ENCODE measurements around the gene SIGLEC1. TPM values are rescaled to one million over a fixed set of nuclear protein-coding genes. Genes with fewer than 3 reads are reported as not detected.
A peak's percentile ranks its signal among the peaks of the same experiment; 100 is the strongest.

The SIGLEC1 gene
- total RNA-seq, 2 donors from 2014 or later, result 0.10 to 0.13 TPM

DNA sequence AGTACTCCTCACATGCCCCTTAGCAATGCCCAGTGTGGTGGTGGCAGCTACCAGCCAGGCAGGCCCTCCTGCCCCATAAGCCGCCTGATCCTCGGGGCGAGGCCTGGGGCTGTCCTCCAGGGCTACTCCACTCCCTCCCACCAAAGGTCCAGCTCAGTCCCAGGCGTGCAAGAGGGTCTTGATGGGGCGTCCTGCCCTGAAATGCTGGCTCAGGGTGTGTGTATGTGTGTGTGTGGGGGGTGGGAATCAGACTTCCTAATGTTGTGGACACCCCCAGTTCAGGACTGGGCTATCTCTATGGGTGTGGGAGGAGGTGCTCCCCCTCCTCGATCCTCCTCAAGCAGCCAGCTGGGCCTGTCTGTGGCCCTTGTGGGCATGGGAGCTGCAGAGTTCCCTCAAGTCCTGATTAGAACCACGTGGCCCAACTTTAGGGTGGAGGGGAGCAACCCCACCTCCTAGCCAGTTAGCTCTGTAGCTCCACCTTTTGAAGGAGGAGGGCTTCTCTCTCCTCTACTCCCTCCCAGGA, 27.6 kb upstream of the SIGLEC1 start:
- no peak for DNase-seq
- Mint-ChIP-seq H3K36me3 (ENCODE audit: low read depth) (no peaks in the 10 kb centered on the region), H3K27me3 (peaks cover 7% of the 10 kb centered on the region), H3K4me3 (no peak overlapping the region), H3K4me1 (peaks cover 9% of the 10 kb centered on the region), H3K27ac (no peak overlapping the region)
- ATAC-seq, result no peak
- H3K9me3 ChIP-seq (ENCODE audit: control insufficient read depth, low read length, poor library complexity, severe bottlenecking), result no peaks in the 10 kb centered on the region

DNA sequence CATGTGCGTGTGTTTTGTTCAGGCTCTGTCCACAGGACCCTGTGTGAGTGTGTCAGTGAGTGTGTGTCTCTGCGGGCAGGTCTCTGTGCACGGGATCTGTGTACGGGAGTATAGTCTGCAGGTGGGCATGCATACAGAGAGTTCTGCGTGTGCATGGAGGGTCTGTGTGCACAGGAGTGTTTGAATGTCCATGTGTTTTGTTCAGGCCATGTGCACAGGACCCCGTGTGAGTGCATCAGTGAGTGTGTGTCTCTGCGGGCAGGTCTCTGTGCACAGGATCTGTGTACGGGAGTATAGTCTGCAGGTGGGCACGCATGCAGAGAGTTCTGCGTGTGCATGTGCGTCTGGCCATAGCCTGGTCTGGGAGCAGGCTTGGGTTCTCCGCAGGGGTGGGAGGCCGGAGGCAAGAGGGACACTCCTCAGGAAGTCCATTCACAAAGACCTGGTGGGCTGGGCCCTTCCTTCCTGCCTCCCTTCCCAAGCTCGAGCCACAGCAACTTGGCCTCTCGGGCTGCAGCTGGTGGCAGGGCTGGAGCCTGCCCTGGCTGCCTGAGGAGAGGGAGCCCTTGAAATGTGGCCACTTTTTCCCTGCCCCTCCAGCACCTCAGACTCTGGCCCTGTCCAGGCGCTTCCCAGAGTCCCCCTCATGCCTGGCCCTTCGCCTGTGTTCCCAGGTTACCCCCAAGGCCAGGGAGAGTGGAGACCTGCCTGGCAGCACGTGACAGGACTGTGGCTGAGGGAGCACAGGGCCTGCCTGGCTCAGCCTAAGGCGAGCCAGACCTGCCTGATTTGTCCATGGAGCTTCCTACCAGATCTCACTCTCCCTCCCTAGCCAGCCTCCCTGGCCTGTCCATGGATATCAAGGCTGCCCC, 26.9 kb upstream of the SIGLEC1 start:
- Mint-ChIP-seq H3K4me3 (no peak overlapping the region), H3K27me3 (no peaks in the 10 kb centered on the region), H3K27ac (no peak overlapping the region), H3K4me1 (peaks cover 2% of the 10 kb centered on the region), H3K36me3 (ENCODE audit: low read depth) (no peaks in the 10 kb centered on the region)
- DNase-seq, result no peak
- no peak for ATAC-seq
- H3K9me3 ChIP-seq (ENCODE audit: control insufficient read depth, low read length, poor library complexity, severe bottlenecking), result no peaks in the 10 kb centered on the region

DNA sequence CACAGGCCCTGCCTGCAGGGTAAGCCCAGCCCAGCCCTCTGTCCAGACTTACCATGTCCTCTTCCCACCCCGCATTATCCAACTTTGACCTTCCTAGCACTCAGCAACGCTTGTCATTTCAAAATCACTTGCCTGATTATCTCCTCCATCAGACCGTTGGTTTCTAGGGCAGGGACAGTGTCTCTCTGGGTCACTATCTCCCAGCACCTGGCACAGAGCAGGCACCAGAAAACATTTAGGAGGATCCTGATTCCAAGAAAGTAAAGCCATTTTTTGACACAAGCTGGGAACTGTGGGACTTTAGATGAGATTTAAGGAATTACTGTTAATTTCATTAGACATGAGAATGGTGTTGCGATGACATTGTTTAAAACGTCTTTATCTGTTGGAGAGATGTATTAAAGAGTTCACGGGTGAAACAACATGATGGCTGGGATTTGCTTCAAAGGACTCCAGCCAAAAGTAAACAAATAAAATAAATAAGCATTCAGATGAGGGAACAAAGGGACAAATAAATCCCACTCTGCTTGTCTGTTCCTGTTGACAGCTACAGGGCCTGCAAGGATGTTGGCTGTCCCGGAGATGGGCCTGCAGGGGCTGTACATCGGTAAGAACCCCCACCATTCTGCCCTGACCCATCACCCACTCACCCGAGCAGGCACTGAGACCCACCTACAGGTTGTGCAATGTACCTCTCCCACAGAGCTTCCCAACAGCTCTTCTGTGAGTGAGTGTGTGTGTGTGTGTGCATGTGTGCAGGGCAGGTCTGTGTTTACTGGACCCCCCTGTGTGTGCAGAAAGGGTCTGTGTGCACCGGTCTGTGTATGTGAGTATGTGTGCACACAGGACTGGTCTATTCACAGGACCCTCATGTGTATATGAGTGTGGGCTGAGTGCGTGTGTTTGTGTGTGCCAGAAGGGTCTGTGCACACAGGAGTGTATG, 26.0 kb upstream of the SIGLEC1 start:
- H3K9me3 ChIP-seq (ENCODE audit: control insufficient read depth, low read length, poor library complexity, severe bottlenecking), result no peaks in the 10 kb centered on the region
- H3K27me3 Mint-ChIP-seq, result peaks cover 5% of the 10 kb centered on the region
- ATAC-seq, result no peak
- H3K4me3 Mint-ChIP-seq, result no peak overlapping the region
- no peaks in the 10 kb centered on the region for H3K36me3 Mint-ChIP-seq (ENCODE audit: low read depth)
- H3K27ac Mint-ChIP-seq, result no peak overlapping the region
- DNase-seq, result no peak
- peaks cover 2% of the 10 kb centered on the region for H3K4me1 Mint-ChIP-seq

DNA sequence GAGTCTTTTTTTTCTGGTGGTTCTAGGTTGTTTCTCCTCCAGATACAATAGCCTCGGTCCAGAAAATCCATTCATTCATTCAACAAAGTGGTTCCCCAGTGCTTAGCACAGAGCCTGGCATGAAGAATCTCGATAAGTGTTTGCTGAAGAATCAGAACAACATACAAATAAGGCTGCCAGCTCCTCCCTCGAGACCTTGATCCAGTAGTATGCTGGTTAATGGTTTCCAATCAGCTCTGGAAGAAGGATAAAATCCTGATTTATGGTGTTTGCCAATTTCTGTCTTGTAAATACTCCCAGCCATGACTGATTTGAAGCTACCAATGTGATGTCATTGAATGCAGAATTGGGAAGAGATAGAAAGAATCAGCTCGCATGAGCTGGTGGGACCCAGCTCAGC, 23.4 kb upstream of the SIGLEC1 start:
- no peaks in the 10 kb centered on the region for H3K9me3 ChIP-seq (ENCODE audit: control insufficient read depth, low read length, poor library complexity, severe bottlenecking)
- Mint-ChIP-seq H3K27ac (no peak overlapping the region), H3K27me3 (peaks cover 24% of the 10 kb centered on the region), H3K4me1 (peaks cover 6% of the 10 kb centered on the region), H3K4me3 (no peak overlapping the region), H3K36me3 (ENCODE audit: low read depth) (peaks cover 5% of the 10 kb centered on the region)
- ATAC-seq (no peak), DNase-seq (no peak)

DNA sequence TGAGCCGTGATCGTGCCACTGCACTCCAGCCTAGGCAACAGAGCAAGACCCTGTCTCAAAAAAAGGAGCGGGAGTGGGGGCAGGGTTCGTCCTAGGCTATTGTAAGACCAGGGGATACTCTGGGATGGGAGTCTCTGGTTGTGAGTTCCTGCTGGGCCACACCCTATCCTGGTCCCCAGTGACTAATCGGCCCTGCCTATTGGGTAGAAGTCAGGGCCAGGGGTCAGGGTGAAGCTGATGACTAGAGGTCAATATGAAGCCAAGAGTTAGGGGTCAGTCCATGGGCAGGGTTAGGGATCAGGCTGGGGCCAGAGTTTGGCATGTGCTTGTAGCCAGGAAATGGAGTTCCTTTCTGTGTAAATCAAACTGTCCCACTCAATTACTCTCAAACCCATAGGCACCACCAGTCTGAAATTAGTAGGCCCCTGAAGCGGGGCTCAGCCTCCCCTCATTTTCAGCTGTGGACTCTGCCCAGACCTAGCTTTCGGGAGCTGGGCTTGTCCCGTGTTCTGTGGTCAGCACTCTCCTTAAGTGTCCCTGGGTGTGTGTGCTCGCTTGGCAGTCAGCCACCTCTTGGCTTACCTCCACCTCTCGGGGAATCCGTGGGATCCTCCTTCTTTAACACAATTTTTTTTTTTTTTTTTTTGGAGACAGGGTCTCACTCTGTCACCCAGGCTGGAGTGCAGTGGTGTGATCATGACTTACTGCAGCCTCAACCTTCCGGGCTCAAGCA, 21.9 kb upstream of the SIGLEC1 start:
- ATAC-seq (no peak), DNase-seq (no peak)
- peaks cover 6% of the 10 kb centered on the region for H3K4me1 Mint-ChIP-seq
- peaks cover 38% of the 10 kb centered on the region for H3K27me3 Mint-ChIP-seq
- H3K9me3 ChIP-seq (ENCODE audit: control insufficient read depth, low read length, poor library complexity, severe bottlenecking), result no peaks in the 10 kb centered on the region
- H3K4me3 Mint-ChIP-seq, result no peak overlapping the region
- peaks cover 8% of the 10 kb centered on the region for H3K36me3 Mint-ChIP-seq (ENCODE audit: low read depth)
- no peak overlapping the region for H3K27ac Mint-ChIP-seq

DNA sequence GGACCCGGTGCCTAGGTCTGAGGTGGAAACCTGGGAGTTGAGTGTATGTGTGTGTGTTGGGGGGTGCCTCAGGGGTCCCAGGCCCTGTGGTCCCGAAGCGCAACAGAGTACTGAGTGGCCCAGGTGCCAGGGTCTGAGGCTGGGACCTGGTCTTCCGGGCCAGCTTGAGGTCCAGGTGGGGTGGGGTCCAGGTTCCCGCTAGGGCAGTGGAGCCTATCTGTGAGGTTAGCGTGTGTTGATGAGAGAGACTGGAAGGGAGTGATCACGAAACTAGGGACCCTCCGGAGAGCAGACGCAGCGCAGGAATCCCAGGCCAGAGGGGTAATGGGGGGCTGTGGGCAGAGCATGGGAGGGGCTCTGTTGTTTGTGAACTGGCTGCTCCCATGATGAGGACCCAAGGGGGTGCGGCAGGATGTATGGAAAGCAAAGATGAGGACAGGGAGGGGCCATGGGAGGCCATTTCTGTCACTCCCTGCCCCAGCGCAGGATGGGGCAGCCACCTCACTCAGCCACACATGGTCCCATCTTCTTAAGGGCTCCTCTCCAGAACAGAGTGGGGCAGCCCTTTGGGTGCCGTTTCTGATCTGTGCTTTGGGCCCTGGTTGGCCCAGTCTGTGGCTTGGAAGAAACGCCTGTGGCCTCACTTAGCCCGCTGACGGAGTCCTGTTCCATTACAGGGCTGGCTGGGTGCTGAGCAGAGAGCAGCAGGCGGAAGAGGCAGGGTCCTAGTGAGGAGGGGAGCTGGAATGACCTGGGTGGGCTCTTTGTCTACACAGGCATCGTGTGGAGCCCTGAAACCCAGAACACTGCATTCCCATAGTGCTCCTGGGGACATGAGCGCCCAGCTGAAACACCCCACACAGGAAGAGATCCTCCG, 21.0 kb upstream of the SIGLEC1 start:
- Mint-ChIP-seq H3K27me3 (peaks cover 42% of the 10 kb centered on the region), H3K27ac (no peak overlapping the region), H3K4me3 (no peak overlapping the region), H3K36me3 (ENCODE audit: low read depth) (peaks cover 8% of the 10 kb centered on the region), H3K4me1 (peaks cover 5% of the 10 kb centered on the region)
- ATAC-seq, result no peak
- no peak for DNase-seq
- no peaks in the 10 kb centered on the region for H3K9me3 ChIP-seq (ENCODE audit: control insufficient read depth, low read length, poor library complexity, severe bottlenecking)

DNA sequence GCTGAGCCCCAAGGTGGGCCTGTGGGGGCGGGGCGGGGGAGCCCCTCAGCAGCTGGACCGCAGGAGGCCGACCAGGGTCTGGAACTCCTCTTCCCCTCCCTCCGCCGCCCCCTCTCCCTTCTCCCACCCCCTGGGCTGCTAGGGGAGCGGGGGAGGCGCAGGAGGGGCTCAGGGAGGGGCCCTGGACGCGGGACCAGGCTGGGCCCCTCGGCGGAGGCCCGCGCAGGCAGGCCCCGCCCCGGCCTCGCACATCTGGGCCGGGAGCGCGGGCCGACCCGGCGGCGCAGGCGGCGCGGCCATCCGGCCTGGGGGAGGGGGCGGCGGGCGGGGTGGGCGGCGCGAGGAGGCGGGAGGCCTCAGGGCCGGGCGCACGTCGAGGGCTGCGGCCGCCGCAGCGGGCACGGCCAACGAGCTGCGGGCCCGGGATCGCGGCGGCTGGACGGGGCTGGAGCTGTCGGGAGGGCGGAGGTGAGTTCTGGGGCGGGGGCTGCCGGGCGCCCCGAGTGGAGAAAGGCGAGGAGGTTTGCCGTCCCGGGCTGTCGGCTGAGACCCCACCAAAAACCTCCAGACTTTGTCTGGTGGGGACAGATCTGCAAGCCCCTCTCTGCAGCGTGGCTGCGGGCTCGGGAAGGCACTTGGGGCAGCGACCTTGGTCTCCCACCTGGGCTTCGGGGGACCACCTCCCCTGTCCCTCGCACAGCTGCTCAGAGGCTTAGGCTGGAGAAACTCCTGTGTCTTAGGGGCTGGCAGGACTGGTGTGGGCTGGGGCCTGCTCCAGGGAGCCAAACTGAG, 20.1 kb upstream of the SIGLEC1 start, which contains the start of gene HSPA12B:
Gene HSPA12B (plus strand): TSS at position 359 of the 792 bp plus-strand sequence. CDS start 5,990 bp downstream, outside the sequence.
- H3K27me3 Mint-ChIP-seq, result peaks cover 51% of the 10 kb centered on the region
- H3K9me3 ChIP-seq (ENCODE audit: control insufficient read depth, low read length, poor library complexity, severe bottlenecking), result no peaks in the 10 kb centered on the region
- H3K4me1 Mint-ChIP-seq, result peaks cover 5% of the 10 kb centered on the region
- H3K27ac Mint-ChIP-seq, result no peak within 1 kb of the TSS
- peak within 1 kb of the TSS; percentile 41 for H3K4me3 Mint-ChIP-seq
- peaks cover 8% of the 10 kb centered on the region for H3K36me3 Mint-ChIP-seq (ENCODE audit: low read depth)
- no peak for DNase-seq
- ATAC-seq, result no peak

DNA sequence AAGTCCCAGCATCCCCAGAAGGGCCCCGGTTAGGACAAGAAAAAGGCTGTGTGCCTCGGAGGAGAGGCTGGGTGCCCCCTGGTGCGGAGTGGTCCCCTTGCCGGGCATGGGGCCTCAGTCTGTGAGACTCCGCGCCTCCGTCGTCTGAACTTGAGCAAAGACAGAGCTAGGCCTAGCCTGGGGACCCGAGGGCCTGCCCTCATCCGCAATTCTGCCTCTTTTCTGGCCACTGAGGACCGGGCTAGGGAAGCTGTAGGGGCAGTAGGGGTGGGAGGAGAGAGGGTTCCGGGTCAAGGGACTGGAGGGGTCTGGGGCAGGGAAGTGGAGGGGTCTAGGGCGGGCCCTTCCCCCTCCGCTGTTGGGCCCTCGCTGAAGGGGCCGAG, 19.5 kb upstream of the SIGLEC1 start:
- no peak overlapping the region for H3K27ac Mint-ChIP-seq
- no peaks in the 10 kb centered on the region for H3K9me3 ChIP-seq (ENCODE audit: control insufficient read depth, low read length, poor library complexity, severe bottlenecking)
- no peak for ATAC-seq
- H3K4me1 Mint-ChIP-seq, result peaks cover 9% of the 10 kb centered on the region
- H3K36me3 Mint-ChIP-seq (ENCODE audit: low read depth), result peaks cover 12% of the 10 kb centered on the region
- no peak for DNase-seq
- peak overlapping the region; percentile 36 for H3K4me3 Mint-ChIP-seq
- H3K27me3 Mint-ChIP-seq, result peaks cover 57% of the 10 kb centered on the region

DNA sequence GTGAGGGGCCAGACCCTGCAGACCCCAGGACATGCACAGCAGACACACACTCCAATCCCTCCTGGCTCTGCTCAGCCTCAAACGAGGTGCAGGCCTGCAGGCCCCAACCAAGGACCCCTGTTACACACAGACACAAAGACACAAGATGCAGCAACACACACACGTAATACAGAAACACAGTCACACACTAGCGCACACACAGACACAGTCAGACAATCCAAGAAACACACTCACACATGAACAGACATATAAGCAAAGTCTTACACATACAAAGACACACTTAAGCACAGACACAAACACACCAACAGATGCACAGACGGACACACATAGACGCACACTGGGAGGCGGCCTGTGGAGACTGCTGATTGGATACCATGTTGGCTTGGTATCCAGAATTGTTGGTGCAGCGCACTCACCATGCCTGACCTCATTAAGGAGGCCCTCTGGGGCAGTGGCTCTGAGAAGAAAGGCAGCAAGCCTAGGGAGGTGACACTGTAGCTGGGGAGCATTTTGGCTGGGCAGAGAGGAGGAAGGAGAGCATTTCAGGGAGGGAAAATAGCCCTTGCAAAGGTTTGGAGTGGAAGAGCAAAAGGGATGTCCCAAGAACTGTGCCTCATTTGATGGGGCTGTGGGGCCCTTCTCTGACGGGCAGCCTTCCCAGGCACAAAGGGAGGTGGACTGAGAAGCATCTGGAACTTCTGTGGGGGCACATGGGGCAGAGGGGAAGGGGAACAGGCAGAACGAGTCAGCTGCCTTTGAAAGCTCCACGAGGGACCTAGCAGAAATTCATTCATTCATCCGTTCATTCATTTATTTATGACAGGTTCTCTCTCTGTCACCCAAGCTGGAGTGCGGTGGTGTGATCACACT, 18.6 kb upstream of the SIGLEC1 start:
- no peaks in the 10 kb centered on the region for H3K9me3 ChIP-seq (ENCODE audit: control insufficient read depth, low read length, poor library complexity, severe bottlenecking)
- Mint-ChIP-seq H3K27me3 (peaks cover 62% of the 10 kb centered on the region), H3K4me3 (peak overlapping the region; percentile 63), H3K4me1 (peaks cover 9% of the 10 kb centered on the region), H3K36me3 (ENCODE audit: low read depth) (peaks cover 13% of the 10 kb centered on the region), H3K27ac (no peak overlapping the region)
- ATAC-seq (no peak), DNase-seq (no peak)

DNA sequence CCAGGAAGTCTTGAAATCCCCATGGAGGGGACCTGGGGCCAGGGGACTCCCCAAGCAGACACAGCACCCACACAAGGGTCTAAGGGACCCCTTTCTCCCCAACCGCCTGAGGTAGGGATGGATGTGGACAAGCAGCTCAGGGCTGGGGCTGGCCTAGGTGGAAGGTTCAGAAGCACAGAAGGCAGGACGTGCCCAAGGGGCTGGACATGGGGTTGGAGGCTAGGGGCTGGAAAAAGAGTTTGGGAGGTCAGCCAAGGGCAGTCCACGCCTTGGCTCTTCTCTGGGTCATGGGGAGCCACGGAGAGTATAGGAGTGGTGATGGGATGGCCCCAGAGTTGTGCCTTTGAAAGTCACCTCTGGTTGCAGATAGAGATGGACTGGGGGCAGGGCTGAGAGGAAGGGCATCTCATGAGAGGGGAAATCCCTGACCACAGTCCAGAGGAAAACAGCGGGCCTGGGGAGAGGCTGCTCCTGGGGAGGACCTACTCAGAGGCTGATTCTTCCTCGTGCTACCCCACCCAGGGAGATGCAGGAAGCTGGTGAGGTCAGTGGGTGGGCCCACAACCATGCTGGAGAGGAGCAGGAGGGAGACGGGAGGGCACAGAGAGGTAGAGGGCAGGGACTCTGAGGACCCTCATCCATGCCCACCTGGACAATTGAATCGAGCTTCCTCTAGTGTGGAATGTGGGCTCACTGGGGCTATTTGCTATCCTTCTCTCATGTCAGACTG, 17.6 kb upstream of the SIGLEC1 start:
- H3K9me3 ChIP-seq (ENCODE audit: control insufficient read depth, low read length, poor library complexity, severe bottlenecking), result no peaks in the 10 kb centered on the region
- Mint-ChIP-seq H3K27me3 (peaks cover 68% of the 10 kb centered on the region), H3K4me3 (no peak overlapping the region), H3K36me3 (ENCODE audit: low read depth) (peaks cover 13% of the 10 kb centered on the region), H3K27ac (no peak overlapping the region), H3K4me1 (peaks cover 9% of the 10 kb centered on the region)
- ATAC-seq, result no peak
- DNase-seq, result no peak

Data from T-helper 17 cell (primary cell).